Stimulated activated CD4-positive, alpha-beta T cell treated with anti-CD3 and anti-CD28 coated beads, TNF-alpha, amount 100 ng/mL, for 48 hours (primary cell): ENCODE results near the gene TPRG1L.

Experiments used
- DNase-seq, 3 donors: peaks; one replicate each; pipeline ENCODE4 v3.0.0-alpha.2; 2020; ENCODE audit warnings: low read depth in 3 of 3

TPRG1L gene

GRCh38 chr1:3628445-3628844 is 3.6 kb downstream of the TPRG1L start:
- no peak for DNase-seq

DNA sequence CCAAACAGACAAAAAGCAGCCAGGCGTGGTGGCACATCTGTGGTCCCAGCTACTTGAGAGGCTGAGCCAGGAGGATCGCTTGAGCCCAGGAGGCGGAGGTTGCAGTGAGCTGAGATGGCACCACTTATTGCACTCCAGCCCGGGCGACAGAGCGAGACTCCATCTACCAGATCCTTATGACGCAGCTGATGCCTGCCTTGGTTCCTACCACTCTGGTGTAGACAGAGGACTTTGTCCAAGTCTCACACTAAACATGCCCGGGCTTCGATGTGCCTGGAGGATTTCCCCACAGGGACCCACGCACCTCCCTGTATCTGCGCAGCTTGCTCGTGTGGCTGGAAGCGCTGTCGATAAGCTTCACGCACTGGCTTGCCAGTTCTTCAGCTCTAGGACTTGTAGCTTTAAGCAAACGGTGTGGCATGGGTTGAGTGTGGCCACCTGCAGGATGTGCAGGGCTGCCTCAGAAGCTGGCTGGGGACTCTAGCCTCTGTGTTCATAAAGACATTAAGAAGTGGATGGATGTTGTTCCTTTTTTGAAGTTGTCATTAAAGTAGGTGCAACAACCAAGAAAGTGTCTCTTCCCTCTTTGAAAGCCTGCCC is 4.8 kb downstream of the TPRG1L start:
- DNase-seq, result no peak

- DNase-seq, result no peak
These were observed 5.4 kb downstream of the TPRG1L start for GRCh38 chr1:3630161-3630611.

GRCh38 chr1:3630914-3631313 is 6.1 kb downstream of the TPRG1L start:
- DNase-seq, result no peak

- no peak for DNase-seq
These were observed 6.8 kb downstream of the TPRG1L start for GRCh38 chr1:3631320-3632260.

DNA sequence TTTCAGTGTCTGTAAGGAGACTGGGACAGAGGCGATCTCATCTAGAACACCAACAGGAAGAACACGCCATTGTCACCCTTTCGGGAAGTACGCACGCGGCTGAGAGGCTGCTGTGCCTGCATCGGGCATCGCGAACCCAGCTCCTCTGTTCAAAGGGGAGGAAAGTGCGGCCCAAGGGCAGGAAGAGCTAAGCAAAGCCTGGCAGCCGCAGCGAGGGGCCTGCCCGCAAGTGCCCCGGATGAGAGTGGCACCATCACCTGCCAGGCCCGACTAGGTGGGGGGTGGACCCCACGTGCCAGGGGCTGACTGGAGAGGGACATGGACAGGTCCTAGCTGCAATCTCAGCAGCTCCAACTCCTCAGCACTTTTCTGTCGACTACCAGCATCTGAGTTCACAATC is 7.5 kb downstream of the TPRG1L start:
- DNase-seq, result no peak

DNA sequence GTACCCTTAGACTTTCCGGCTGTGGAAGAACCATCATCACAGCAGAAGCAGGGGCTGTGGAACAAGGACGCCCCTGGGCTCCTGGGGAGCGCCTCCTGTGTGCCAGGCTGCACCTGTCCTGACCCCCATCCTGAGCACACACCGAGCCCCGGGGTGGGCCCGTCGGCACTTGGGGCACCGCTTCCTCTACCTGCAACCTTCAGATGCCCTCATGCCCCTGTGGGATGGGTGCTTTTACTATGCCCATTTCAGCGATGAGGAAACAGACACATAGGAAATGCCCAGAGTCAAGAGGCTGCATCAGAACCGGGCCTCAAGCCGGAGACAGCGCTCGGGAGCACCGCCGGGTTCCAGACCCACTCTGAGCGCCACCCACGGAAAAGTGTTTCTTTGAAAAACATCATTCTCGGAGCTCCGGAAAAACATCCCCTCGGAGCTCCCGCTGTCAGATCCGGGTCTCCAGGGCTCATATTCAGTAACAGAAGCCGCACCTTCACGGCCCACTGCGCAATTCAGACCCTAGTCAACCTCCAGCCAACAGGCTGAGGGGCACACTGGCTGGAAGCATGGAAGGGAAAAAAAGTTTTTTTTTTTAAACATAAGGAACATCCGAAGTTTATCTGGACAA is 8.0 kb downstream of the TPRG1L start:
- no peak for DNase-seq

GRCh38 chr1:3633344-3634058 is 8.7 kb downstream of the TPRG1L start:
- DNase-seq, result no peak

DNA sequence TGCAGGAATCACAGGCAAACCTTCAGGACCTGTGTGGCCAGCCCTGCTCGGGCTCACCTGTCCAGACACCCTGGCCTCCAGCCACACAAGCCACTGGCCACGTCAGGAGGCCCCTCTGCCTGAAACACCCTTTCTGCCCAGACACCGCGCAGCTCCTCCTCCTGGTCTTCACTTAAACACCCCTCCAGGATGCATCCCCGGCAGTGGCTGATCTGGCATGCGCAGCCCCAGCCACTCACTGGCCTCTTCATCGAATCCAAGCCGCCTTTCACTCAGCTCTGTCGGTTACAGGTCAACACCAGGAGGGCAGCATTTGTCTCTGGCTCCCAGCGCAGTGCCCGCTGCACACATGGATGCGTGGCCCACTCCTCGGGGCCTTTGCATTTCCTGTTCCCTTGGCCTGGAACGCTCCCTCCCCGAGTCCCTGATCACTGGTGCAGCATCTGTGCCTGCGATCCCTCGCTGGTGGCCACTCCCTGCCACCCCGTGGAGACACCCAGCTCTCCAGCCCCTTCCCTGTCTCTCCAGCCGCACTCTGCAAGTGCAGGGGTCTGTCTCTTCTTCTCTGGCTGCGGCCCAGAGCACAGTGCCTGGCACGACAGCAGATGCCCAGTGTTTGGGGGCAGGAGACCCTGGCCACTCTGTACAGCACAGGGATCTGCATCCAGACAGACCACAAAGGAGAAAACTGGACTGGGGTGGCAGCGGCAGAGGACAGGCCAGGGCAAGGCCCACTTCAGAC is 9.4 kb downstream of the TPRG1L start:
- no peak for DNase-seq

DNA sequence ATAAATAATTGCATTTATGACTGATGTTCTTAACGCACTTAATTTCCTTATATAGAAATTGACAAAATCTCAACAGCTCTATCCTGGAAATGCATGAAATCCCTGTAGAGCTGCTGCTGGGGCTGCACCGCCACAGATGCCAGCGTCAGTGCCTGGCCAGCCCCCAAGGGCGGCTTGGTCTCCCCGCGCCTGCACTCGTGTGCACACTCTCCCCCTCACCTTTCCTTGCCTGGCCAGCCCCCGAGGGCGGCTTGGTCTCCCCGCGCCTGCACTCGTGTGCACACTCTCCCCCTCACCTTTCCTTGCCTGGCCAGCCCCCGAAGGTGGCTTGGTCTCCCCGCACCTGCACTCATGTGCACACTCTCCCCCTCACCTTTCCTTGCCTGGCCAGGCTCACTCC is 11.3 kb downstream of the TPRG1L start:
- no peak for DNase-seq

- no peak for DNase-seq
These were observed 11.7 kb downstream of the TPRG1L start for GRCh38 chr1:3636531-3636930.

- no peak for DNase-seq
These were observed 13.2 kb downstream of the TPRG1L start for GRCh38 chr1:3638027-3638426.

GRCh38 chr1:3638676-3639075 is 13.9 kb downstream of the TPRG1L start:
- DNase-seq, result no peak

GRCh38 chr1:3639397-3639911 is 14.6 kb downstream of the TPRG1L start:
- DNase-seq, result no peak

GRCh38 chr1:3640121-3640837 is 15.5 kb downstream of the TPRG1L start:
- no peak for DNase-seq

DNA sequence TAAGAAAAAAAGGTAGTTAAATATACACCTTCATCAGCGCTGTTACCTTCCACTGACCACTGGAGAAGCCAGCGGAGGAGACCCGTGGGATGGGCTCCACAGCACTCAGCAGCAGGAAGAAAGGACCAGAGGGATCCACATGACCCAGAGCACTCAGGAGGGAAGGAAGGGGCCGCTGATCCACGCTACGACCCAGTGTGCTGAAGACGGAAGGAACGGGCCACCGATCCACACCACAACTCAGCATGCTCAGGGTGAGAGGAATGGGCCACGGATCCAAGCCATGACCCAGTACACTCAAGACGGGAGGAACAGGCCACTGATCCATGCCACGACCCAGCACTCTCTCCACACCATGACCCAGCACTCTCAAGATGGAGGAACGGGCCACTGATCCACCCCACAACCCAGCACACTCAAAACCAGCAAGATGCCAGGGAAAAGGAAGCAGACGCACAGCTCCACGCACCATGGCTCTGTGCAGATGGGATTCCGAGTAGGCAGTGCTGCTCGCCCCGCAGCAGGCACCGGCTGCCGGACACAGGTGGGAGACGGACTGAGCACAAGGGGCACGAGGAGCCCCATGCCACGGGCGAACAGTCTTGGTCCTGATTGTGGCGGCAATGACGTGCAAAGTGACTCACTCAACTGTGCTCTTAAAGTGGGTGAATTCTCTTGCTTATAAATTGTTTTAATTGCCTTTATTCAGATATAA is 16.4 kb downstream of the TPRG1L start:
- no peak for DNase-seq

DNA sequence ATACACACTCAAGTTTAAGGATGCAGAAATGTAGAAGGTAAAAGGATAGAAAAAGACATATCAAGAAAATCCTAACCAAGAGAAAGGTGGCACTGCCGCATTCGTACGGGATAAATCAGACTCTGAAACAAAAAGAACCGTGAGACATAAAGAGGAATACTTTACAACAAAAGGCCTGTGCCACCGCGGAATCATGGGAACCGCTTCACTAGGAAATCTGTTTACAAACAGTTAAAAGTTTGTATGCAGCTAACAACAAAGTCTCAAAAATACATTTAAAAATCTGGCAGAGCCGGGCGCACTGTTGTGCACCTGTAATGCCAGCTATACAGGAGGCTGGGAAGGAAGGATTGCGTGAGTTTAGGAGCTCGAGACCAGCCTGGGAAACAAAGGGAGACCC is 17.0 kb downstream of the TPRG1L start:
- DNase-seq, result no peak

GRCh38 chr1:3642919-3643675 is 18.3 kb downstream of the TPRG1L start:
- DNase-seq, result no peak

DNA sequence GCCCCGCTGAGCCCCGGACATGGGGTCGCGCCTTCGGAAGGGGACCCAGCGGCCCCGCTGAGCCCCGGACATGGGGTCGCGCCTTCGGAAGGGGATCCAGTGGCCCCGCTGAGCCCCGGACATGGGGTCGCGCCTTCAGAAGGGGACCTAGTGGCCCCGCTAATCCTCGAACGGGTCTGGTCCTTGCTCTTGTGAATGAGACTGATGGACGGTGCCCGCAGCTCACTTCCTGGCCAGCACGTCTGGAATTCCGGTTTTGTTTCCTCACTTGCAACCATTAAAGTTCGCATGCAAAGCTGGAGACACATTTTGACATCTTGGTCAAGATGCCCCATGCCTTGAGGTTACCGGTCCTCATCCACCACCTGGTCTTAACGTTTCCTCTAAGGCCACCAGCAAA is 19.5 kb downstream of the TPRG1L start:
- DNase-seq, result no peak
